ENCODE data around the gene AMPD3. TPM values are rescaled to one million over a fixed set of nuclear protein-coding genes. Genes with fewer than 3 reads are reported as not detected.

AMPD3 gene
- total RNA-seq, 1 experiment from 2014 or later = 17.4 TPM

DNA sequence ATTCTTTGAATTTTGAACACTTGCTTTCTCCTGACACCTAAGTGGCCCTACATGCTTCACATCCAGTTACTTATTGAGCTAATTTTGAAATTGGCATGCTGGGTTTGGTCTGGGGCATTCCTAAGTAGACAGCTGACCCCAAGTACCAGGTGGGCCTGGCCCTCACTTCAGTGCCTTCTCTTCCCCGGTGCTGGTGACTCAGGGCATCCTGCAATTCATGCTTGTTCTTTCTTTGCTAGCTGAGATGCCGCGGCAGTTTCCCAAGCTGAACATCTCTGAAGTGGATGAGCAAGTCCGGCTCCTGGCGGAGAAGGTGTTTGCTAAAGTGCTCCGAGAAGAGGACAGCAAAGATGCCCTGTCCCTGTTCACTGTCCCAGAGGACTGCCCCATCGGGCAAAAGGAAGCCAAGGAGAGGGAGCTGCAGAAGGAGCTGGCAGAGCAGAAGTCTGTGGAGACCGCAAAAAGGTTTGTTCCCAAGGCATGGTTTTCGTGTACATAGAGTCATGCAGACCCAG lies 6.3 kb downstream of the AMPD3 start:
- no peak for DNase-seq
- no TSS peak for BruUV-seq (replicated peaks)
- Histone ChIP-seq H2AFZ (no peak overlapping the region), H3K4me2 (no peak overlapping the region), H3K4me3 (no peak overlapping the region), H3K9me2 (ENCODE audit: insufficient read depth) (no peaks in the 10 kb centered on the region), H3K79me2 (ENCODE audit: low read depth) (peaks cover 21% of the 10 kb centered on the region), H3K36me3 (ENCODE audit: low read depth) (no peaks in the 10 kb centered on the region), H3K4me1 (replicated peaks; ENCODE audit: insufficient read depth) (peaks cover 14% of the 10 kb centered on the region), H3K27ac (no peak overlapping the region), H3K27me3 (ENCODE audit: insufficient read depth, low read depth) (no peaks in the 10 kb centered on the region), H3F3A (ENCODE audit: insufficient read depth, low read depth) (peaks cover 4% of the 10 kb centered on the region; the same call in 1 of the 2 replicates), H3K9me3 (ENCODE audit: insufficient read depth, low read depth) (no peaks in the 10 kb centered on the region), H4K20me1 (ENCODE audit: insufficient read depth) (no peaks in the 10 kb centered on the region)
- CTCF ChIA-PET = no interaction called here
- no peak for TF ChIP-seq EZH2 (IDR thresholded peaks at IDR 0.05; ENCODE audit: low read depth)
- TF ChIP-seq, protein P1, sequence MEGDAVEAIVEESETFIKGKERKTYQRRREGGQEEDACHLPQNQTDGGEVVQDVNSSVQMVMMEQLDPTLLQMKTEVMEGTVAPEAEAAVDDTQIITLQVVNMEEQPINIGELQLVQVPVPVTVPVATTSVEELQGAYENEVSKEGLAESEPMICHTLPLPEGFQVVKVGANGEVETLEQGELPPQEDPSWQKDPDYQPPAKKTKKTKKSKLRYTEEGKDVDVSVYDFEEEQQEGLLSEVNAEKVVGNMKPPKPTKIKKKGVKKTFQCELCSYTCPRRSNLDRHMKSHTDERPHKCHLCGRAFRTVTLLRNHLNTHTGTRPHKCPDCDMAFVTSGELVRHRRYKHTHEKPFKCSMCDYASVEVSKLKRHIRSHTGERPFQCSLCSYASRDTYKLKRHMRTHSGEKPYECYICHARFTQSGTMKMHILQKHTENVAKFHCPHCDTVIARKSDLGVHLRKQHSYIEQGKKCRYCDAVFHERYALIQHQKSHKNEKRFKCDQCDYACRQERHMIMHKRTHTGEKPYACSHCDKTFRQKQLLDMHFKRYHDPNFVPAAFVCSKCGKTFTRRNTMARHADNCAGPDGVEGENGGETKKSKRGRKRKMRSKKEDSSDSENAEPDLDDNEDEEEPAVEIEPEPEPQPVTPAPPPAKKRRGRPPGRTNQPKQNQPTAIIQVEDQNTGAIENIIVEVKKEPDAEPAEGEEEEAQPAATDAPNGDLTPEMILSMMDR (conservative IDR thresholded peaks at IDR 0.05) = no peak
- intact Hi-C loops (cut with micrococcal nuclease; ENCODE audit: unreplicated experiment) = no loop called here
- POLR2A ChIA-PET (ENCODE audit: unreplicated experiment) = no interaction called here

DNA sequence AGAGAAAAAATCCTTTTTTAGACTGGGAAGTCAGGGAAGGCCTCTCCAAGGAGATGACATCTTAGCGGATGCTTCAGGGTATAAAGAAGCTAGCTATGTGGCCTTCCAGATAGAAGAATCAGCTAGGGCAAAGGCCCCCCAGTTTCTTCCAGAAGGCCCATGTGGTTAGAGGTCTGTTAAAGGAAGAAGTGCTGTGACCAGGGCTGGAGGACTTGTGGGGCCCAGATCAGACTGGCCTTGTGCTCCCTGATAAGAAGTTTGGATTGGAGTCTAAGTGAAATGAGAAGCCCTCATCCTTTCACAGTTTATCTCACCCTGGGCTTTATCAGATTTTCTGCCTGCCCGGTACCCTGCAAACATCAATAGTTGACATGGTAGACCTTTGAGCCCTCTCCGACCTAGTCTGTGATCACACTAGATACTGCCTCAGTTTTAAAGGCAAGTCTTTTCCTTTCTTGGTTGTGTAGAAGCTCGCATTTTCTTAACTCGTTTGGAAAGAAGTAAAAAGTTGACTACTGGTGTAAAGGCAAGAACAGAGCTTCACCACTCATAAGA lies 7.8 kb downstream of the AMPD3 start:
- Histone ChIP-seq H2AFZ (no peak overlapping the region), H3K4me2 (no peak overlapping the region), H3K27me3 (ENCODE audit: insufficient read depth, low read depth) (no peaks in the 10 kb centered on the region), H3K9me3 (ENCODE audit: insufficient read depth, low read depth) (no peaks in the 10 kb centered on the region), H3K4me3 (no peak overlapping the region), H3K36me3 (ENCODE audit: low read depth) (no peaks in the 10 kb centered on the region), H3F3A (ENCODE audit: insufficient read depth, low read depth) (no peaks in the 10 kb centered on the region), H3K4me1 (replicated peaks; ENCODE audit: insufficient read depth) (no peaks in the 10 kb centered on the region), H4K20me1 (ENCODE audit: insufficient read depth) (no peaks in the 10 kb centered on the region), H3K9me2 (ENCODE audit: insufficient read depth) (no peaks in the 10 kb centered on the region), H3K27ac (no peak overlapping the region), H3K79me2 (ENCODE audit: low read depth) (peaks cover 11% of the 10 kb centered on the region)
- intact Hi-C loops (cut with micrococcal nuclease; ENCODE audit: unreplicated experiment) = no loop called here
- no peak for DNase-seq
- ChIA-PET POLR2A (ENCODE audit: unreplicated experiment) (interaction anchor here (0.6 kb wide), 1 partner anchor 17 kb away, joined by 8 read pairs; no protein-coding TSS in a partner anchor), CTCF (no interaction called here)
- TF ChIP-seq, protein P1 (conservative IDR thresholded peaks at IDR 0.05) = no peak
- BruUV-seq (replicated peaks) = no TSS peak

DNA sequence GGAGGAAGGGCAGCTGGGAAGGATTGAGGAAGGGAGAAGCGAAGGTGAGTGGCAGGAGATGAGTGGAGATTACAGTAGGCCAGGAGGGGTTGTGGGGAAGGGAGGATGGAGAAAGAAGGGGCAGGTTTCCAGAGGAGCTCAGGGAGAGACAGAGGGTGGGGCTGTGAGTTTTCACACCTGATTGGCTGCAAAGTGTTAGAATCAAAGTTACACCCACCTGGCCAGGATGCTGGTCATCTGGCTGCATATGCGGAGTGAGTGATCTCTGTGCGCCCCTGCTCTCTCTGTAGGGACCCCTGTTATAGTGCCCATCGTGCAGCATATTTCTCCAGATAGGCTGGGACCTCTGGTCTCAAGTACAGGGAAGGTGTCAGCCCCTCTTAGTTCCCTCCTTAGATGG lies 18.3 kb downstream of the AMPD3 start:
- ChIA-PET CTCF (no interaction called here), POLR2A (ENCODE audit: unreplicated experiment) (no interaction called here)
- H3K79me2 ChIP-seq (ENCODE audit: low read depth) = no peaks in the 10 kb centered on the region
- no peaks in the 10 kb centered on the region for H3K36me3 ChIP-seq (ENCODE audit: low read depth)
- intact Hi-C loops (cut with micrococcal nuclease; ENCODE audit: unreplicated experiment) = no loop called here
- no peak overlapping the region for H2AFZ ChIP-seq
- BruUV-seq (replicated peaks) = no TSS peak
- H3K4me2 ChIP-seq = no peak overlapping the region
- H3K9me2 ChIP-seq (ENCODE audit: insufficient read depth) = no peaks in the 10 kb centered on the region
- no peak for DNase-seq
- H3K9me3 ChIP-seq (ENCODE audit: insufficient read depth, low read depth) = no peaks in the 10 kb centered on the region
- H3F3A ChIP-seq (ENCODE audit: insufficient read depth, low read depth) = no peaks in the 10 kb centered on the region
- no peak overlapping the region for H3K4me3 ChIP-seq
- H3K4me1 ChIP-seq (replicated peaks; ENCODE audit: insufficient read depth) = no peaks in the 10 kb centered on the region
- no peak for TF ChIP-seq EZH2 (IDR thresholded peaks at IDR 0.05; ENCODE audit: low read depth)
- TF ChIP-seq, protein P1 (conservative IDR thresholded peaks at IDR 0.05) = no peak
- H3K27ac ChIP-seq = no peak overlapping the region
- no peaks in the 10 kb centered on the region for H4K20me1 ChIP-seq (ENCODE audit: insufficient read depth)
- H3K27me3 ChIP-seq (ENCODE audit: insufficient read depth, low read depth) = no peaks in the 10 kb centered on the region
